Vagina (tissue), 2 donors: ENCODE measurements around the gene GLUL.

Source experiments
- POLR2AphosphoS5 ChIP-seq, 2 donors: sonication (generic); formaldehyde crosslinking; IDR thresholded peaks; one replicate each; pipeline ENCODE4 v1.9.0; 2017; ENCODE audit warnings: antibody characterized with exemption in 2 of 2, mild to moderate bottlenecking in 2 of 2, low read depth in 1 of 2; ENCODE audit not compliant: insufficient read depth in 1 of 2
- TF ChIP-seq, protein P1 (sequence below), 3 experiments: fragments of 450-650 bp in 2 of 3; fragments of 200-600 bp in 1 of 3; sonication (generic) in 1 of 3; IDR thresholded peaks; one replicate each; pipeline ENCODE4 v1.5.1; 2017 to 2019; ENCODE audit warnings: antibody characterized with exemption in 3 of 3, mild to moderate bottlenecking in 2 of 3, moderate library complexity in 2 of 3

DNA sequence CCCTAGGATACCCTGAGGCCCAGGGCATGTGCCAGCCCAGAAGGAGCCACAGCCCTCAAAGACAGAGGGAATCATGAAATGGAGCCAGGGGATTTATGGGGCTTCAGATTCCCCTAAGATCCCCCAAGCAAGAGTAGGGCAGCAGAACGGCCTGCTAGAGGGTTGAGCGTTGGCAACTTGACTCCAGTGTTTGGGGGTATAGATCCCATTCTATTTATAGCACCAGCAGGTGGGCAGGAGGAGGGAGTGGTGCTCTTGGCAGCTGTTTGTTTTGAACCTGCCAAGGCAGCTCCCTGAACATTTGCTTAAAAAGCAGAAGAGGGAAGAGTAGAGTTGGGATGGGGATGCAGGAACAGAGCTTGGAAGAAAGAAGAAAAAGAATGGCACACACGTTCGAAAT is 33.7 kb downstream of the GLUL start:
- TF ChIP-seq, protein P1, sequence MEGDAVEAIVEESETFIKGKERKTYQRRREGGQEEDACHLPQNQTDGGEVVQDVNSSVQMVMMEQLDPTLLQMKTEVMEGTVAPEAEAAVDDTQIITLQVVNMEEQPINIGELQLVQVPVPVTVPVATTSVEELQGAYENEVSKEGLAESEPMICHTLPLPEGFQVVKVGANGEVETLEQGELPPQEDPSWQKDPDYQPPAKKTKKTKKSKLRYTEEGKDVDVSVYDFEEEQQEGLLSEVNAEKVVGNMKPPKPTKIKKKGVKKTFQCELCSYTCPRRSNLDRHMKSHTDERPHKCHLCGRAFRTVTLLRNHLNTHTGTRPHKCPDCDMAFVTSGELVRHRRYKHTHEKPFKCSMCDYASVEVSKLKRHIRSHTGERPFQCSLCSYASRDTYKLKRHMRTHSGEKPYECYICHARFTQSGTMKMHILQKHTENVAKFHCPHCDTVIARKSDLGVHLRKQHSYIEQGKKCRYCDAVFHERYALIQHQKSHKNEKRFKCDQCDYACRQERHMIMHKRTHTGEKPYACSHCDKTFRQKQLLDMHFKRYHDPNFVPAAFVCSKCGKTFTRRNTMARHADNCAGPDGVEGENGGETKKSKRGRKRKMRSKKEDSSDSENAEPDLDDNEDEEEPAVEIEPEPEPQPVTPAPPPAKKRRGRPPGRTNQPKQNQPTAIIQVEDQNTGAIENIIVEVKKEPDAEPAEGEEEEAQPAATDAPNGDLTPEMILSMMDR (IDR thresholded peaks at IDR 0.05) = no peak
- no peak for TF ChIP-seq POLR2AphosphoS5 (IDR thresholded peaks at IDR 0.05; ENCODE audit: insufficient read depth in 1 of 2, low read depth in 1 of 2)
